ENCODE measurements around the gene ATP8B4.

- no peak for TF ChIP-seq CTCF (IDR thresholded peaks at IDR 0.05; ENCODE audit: insufficient read depth, low read length, poor library complexity, severe bottlenecking)
- no peak for TF ChIP-seq EZH2phosphoT487 (conservative IDR thresholded peaks at IDR 0.05; ENCODE audit: low read length)
These were observed 11.2 kb downstream of the ATP8B4 start for GRCh38 chr15:50107591-50108408.

All from SU-DHL-6 (cell line).